Body of pancreas (tissue), 4 donors: Measurements from ENCODE around the gene CHRM2.

Experiments used
- CTCF ChIP-seq, 7 experiments: fragments of 450-650 bp in 4 of 7; fragments of 200-600 bp in 3 of 7; sonication (generic) in 3 of 7; IDR thresholded peaks; one replicate each; pipeline ENCODE4 v1.5.1; 2016 to 2019; ENCODE audit warnings: antibody characterized with exemption in 7 of 7
- POLR2A ChIP-seq, 3 donors: fragments of 450-650 bp; IDR thresholded peaks; one replicate each; pipeline ENCODE4 v1.6.1; 2016; ENCODE audit warnings: antibody characterized with exemption in 3 of 3, mild to moderate bottlenecking in 2 of 3

DNA sequence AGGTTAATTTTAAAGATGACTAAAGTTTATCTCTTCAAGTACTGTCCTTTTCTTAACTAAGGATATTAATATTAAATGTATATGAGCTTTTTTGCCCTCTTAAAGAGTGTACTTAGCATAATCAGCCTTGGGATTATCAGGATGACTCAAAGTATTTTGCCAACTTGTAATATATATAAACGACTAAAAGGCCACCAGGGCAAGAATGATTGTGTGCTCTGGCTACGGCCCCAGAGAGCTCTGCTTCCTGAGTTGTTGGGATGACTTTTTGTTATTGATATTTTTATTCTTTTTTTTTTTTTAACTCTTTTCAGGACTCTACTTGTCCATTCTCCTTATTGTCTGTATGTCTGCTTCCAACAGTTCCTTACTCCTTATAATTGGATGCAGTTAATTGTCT lies 14.8 kb upstream of the CHRM2 start:
- TF ChIP-seq POLR2A (IDR thresholded peaks at IDR 0.05) (no peak), CTCF (IDR thresholded peaks at IDR 0.05) (no peak)
